Measurements from ENCODE around the gene SERINC3. TPM values are rescaled to one million over a fixed set of nuclear protein-coding genes. Genes with fewer than 3 reads are reported as not detected.

Gene SERINC3
- total and polyA plus RNA-seq, 2 experiments from 2014 or later = 18.1 to 33.0 TPM

- Mint-ChIP-seq H3K9me3 (no peaks in the 10 kb centered on the region), H3K4me1 (peaks cover 7% of the 10 kb centered on the region; the same call in 2 of the 3 replicates), H3K4me3 (no peak overlapping the region), H3K36me3 (ENCODE audit: low read depth) (no peaks in the 10 kb centered on the region), H3K27me3 (ENCODE audit: insufficient read depth, low read depth, poor library complexity) (peaks cover 8% of the 10 kb centered on the region), H3K27ac (no peak overlapping the region)
- TF ChIP-seq ETS1 (IDR thresholded peaks at IDR 0.05) = no peak
- no peak for TF ChIP-seq REST (IDR thresholded peaks at IDR 0.05; ENCODE audit: unreplicated experiment)
- no peak overlapping the region for H3K4me3 ChIP-seq
- no peak overlapping the region for H3K4me2 ChIP-seq
- DNase-seq (ENCODE audit: low spot score) = peak; percentile 48
- no peaks in the 10 kb centered on the region; the same call in 1 of the 2 replicates for H3K4me1 ChIP-seq (ENCODE audit: insufficient read depth)
- H3F3A ChIP-seq (replicated peaks; ENCODE audit: low read depth) = no peaks in the 10 kb centered on the region
- peak overlapping the region; percentile 94 for H2AFZ ChIP-seq
- no peaks in the 10 kb centered on the region for H3K36me3 ChIP-seq (ENCODE audit: insufficient read depth)
- peak; percentile 77 for ATAC-seq
- no peaks in the 10 kb centered on the region for H3K27me3 ChIP-seq (ENCODE audit: insufficient read depth)
- no peaks in the 10 kb centered on the region for H3K79me2 ChIP-seq (replicated peaks; ENCODE audit: insufficient read depth)
- H3K27ac ChIP-seq (ENCODE audit: low read depth) = no peak overlapping the region
- H4K20me1 ChIP-seq (replicated peaks; ENCODE audit: insufficient read depth) = no peaks in the 10 kb centered on the region
- H3K9me2 ChIP-seq (ENCODE audit: insufficient read depth) = no peaks in the 10 kb centered on the region
Measured at GRCh38 chr20:44467289-44467883, 54.5 kb downstream of the SERINC3 start.

- 0 out of 2 replicates have a peak overlapping the region, but pooled peaks have one; percentile 19 for H3K27ac ChIP-seq (ENCODE audit: low read depth)
- DNase-seq (ENCODE audit: low spot score) = no peak
- no peaks in the 10 kb centered on the region for H3K36me3 ChIP-seq (ENCODE audit: insufficient read depth)
- no peaks in the 10 kb centered on the region for H3K27me3 ChIP-seq (ENCODE audit: insufficient read depth)
- peaks cover 5% of the 10 kb centered on the region for H3K27me3 Mint-ChIP-seq (ENCODE audit: insufficient read depth, low read depth, poor library complexity)
- no peaks in the 10 kb centered on the region for H3K79me2 ChIP-seq (replicated peaks; ENCODE audit: insufficient read depth)
- no peak overlapping the region for H3K4me2 ChIP-seq
- H3K36me3 Mint-ChIP-seq (ENCODE audit: low read depth) = no peaks in the 10 kb centered on the region
- H3K4me3 ChIP-seq = no peak overlapping the region
- no peak overlapping the region for H3K27ac Mint-ChIP-seq
- peak overlapping the region; percentile 18; the same call in 1 of the 2 replicates for H2AFZ ChIP-seq
- peaks cover 14% of the 10 kb centered on the region; the same call in 2 of the 3 replicates for H3K4me1 Mint-ChIP-seq
- H3K4me1 ChIP-seq (ENCODE audit: insufficient read depth) = no peaks in the 10 kb centered on the region; the same call in 1 of the 2 replicates
- ATAC-seq = no peak
- no peaks in the 10 kb centered on the region for H3K9me2 ChIP-seq (ENCODE audit: insufficient read depth)
- no peak overlapping the region for H3K4me3 Mint-ChIP-seq
- H4K20me1 ChIP-seq (replicated peaks; ENCODE audit: insufficient read depth) = no peaks in the 10 kb centered on the region
- H3F3A ChIP-seq (replicated peaks; ENCODE audit: low read depth) = no peaks in the 10 kb centered on the region
- no peaks in the 10 kb centered on the region for H3K9me3 Mint-ChIP-seq
- TF ChIP-seq STAT1 (IDR thresholded peaks at IDR 0.05; ENCODE audit: unreplicated experiment) (no peak), JUNB (IDR thresholded peaks at IDR 0.05; ENCODE audit: unreplicated experiment) (no peak), ZNF462 (CRISPR knock-in tag; IDR thresholded peaks at IDR 0.05) (no peak), POLR2AphosphoS5 (IDR thresholded peaks at IDR 0.05; ENCODE audit: low read depth) (no peak), CREB1 (CRISPR knock-in tag; IDR thresholded peaks at IDR 0.05; ENCODE audit: low read depth) (no peak), CTCF (conservative IDR thresholded peaks at IDR 0.05; ENCODE audit: low read depth in 2 of 2) (no peak)
Measured at GRCh38 chr20:44465001-44465560, 56.8 kb downstream of the SERINC3 start.

Data from GM23338 (cell line).